ENCODE results near the gene GOLGA6L26.
"Not testable (repeated sequence)": the region's sequence is repeated elsewhere in the genome, so short reads cannot be mapped to it uniquely, and the experiment has no call there.

GRCh38 chr15:23381192-23381591, 47.2 kb upstream of the GOLGA6L26 start:
- TF ChIP-seq CTCF (IDR thresholded peaks at IDR 0.05; ENCODE audit: extremely low read depth in 1 of 2, insufficient read depth in 1 of 2, low read depth in 1 of 2, low read length in 2 of 2); MAX (IDR thresholded peaks at IDR 0.05; ENCODE audit: insufficient read depth, insufficient read length); EZH2 (IDR thresholded peaks at IDR 0.05; ENCODE audit: borderline replicate concordance, low read depth, low read length, severe bottlenecking); POLR2AphosphoS5 (IDR thresholded peaks at IDR 0.05; ENCODE audit: insufficient read depth, low read depth, low read length); JUN (IDR thresholded peaks at IDR 0.05; ENCODE audit: borderline replicate concordance, insufficient read depth, insufficient read length, low read depth); POLR2A (IDR thresholded peaks at IDR 0.05; ENCODE audit: low read depth, low read length); MYC (IDR thresholded peaks at IDR 0.05; ENCODE audit: low read depth, low read length); FOS (IDR thresholded peaks at IDR 0.05; ENCODE audit: borderline replicate concordance, insufficient read depth, low read length): not testable (repeated sequence)
